HG02840 (cell line): ENCODE measurements around the gene TEX30.

Experiments
- ATAC-seq: cut with Tn5 transposase; IDR thresholded peaks from one replicate; pipeline ENCODE4 v1.9.1; 2021; ENCODE audit warnings: mild to moderate bottlenecking, moderate library complexity, moderate number of reproducible peaks; ENCODE audit not compliant: unreplicated experiment, low FRiP score

TEX30 gene

DNA sequence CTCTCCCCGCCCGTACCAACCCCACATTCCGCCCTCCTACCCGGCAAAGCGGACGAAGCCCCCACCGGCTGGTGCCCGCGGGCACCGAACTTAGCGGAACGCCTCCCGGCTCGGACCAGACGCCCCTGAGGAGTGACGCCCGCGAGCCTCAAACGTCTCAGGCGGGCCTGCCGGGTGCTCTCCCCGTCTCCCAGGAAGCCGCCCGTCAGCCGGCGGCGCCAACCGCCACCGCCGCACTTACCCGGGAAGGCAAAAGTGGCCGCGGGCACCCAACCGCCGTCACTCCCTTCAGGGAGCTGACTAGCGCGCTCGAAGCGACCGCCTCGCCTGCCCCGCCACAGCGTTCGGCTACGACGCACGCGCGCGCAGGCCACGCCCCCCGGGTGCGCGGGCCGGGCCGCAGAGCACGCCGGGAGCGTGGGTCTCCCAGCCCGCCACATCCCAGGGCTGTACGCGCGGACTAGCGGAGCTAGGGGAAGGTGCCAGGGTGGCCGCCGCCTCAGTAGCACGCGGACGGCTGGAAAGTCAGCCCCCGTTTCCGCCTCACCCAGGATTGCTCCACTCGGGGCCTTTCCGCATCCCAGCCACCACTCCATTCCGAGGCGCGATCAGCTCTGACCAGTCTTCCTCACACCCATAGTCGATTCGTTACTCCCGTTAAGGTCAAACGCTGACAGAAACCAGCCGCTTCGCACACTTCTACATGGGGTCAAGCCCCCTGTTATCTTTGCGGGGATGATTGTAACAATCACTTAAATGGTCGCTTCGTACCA is at the start of gene TEX30:
TSS of gene TEX30 (minus strand) at position 346 of the 773 bp plus-strand sequence. CDS start 3,760 bp downstream, outside the sequence.
- peak; percentile 92 for ATAC-seq

DNA sequence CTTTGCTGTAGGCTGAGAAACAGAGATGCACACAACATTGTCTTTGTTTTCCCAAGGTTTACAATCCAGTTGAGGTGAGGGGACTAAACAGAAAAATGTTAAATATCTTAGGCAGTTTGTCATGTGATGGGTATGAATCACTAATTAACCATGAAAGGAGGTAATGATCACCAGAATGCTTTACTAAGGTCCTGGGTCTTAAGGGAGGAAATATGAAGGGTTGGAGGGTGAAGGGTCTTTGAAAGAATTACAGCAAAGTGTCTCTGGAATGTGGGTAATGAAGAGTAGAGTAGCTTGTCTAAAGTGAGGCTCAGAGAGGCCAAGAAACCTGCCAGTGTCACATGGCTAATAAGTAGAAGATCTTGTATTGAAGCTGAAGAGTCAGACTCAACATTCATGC is 44.3 kb upstream of the TEX30 start:
- no peak for ATAC-seq

DNA sequence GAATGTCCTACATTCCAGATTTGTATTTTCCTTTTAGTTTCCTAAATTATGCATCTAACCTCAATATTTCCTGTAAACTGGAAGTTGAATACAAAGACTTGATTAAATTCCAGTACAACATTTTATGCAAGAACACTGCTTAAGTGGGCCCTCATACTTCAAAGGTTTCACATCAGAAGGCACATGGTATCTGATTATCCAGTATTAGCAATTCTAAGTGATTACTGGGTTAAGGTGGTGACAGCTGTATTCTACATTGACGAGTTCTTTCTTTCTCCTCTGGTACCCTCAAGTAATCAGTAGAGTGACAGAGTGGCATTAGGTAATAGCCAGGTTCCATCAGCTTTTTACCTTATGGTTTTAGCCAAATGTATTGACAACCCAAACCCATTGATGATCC is 43.7 kb upstream of the TEX30 start:
- no peak for ATAC-seq

DNA sequence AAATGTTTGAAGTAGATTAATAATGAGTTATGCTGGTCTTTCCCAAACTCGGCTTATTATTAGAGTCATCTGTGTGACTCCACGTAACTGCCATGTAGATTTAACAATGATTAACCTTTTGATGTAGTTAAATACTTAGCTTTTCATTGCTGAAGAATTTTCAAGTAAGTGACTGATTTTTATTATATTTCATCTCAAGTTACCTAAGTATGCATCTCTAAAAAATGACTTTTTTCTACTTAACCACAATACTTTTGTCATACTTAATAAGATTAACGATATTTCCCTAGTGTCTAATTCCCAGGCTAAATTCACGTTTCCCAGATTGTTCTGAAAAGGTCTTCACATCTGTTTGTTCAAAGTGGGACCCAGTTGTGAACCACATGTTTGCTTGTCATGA is 43.1 kb upstream of the TEX30 start:
- no peak for ATAC-seq

DNA sequence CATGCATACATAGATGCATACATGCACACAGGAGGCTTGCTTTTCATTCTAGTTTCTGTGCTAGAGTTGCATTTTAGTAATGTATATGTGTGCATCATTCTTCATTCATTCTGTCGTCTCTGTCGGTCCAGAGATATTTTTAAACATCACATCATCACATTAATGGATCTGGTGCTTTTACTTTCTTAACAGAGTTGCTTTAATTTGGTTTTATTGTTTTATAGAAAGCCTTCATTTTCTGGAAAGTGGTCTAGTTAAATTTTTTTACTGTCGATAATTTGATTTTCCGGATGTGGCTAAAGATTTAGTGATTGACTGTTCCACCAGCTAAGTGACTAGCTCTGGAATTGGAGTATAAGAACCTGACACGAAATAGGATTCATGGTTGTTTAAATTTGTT is 42.2 kb upstream of the TEX30 start:
- no peak for ATAC-seq

DNA sequence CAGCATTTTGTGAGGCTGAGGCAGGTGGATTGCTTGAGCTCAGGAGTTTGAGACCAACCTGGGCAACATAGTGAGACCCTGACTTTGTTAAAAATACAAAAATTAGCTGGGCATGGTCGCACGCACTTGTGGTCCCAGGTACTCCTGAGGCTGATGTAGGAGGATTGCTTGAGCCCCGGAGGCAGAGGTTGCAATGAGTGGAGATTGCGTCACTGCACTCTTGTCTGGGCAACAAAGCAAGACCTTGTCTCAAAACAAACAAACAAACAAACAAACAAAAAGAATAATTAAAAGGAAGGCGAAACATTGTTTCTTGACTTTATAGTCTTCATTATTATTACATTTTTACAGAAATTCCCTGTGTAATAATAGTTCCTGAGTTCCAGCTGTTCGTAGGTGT is 41.2 kb upstream of the TEX30 start:
- no peak for ATAC-seq

DNA sequence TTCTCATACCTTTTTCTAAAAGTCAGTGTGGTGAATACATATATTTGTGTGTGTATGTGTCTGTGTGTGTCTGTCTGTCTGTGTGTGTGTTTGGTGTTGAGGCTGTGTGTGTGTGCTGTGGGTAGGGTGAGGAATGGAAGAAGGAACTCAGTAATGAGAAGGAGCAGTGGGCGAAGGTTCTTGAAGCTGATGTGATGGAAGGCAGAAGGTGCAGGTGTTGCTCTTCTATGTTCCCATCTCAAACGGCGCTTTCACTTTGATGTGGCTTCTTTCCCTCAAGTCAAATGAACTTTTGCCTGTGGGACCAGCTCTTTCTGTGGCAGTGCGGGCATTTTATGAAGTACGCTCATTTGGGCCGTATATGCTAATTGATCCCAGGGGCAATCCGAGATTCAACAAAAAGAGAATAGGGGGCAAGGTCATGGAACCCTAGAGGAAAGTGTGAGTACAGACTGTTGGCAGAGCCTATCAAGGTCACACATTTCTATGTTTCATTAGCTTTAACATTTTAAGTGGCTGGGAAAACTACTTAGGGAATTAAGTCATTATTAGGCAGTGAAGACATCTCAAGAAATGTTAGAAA is 40.5 kb upstream of the TEX30 start:
- no peak for ATAC-seq

DNA sequence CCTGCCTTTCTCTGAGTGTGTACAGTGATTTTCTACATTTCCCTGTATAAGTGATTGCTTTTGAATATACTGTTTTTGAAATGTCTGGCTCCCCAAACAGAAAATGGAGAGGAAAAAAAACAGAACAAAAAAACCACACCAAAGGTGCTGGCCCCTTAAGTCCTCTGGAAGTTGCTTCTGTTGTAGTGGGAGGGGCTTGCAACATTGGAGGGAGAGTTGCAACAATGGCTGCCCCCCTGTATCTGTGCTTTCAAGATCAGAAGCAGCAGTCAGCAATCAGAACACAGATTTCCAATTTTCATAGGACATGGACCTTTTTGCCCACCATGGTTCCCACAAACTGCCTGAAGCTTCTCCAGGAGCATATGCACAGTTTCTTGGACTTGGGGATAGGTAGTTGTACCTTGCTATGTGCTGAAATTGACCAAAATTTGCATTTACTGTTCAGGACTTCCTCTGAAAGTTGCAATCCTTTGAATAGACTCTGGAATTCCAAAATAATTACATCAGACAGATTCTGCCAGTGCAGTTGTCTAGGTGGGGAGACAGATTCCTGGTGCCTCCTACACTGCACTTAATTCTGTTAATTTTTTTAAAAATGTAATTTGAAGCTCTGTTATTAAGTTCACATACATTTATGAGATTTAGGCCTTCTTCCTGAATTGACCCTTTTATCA is 39.2 kb upstream of the TEX30 start:
- ATAC-seq = no peak

DNA sequence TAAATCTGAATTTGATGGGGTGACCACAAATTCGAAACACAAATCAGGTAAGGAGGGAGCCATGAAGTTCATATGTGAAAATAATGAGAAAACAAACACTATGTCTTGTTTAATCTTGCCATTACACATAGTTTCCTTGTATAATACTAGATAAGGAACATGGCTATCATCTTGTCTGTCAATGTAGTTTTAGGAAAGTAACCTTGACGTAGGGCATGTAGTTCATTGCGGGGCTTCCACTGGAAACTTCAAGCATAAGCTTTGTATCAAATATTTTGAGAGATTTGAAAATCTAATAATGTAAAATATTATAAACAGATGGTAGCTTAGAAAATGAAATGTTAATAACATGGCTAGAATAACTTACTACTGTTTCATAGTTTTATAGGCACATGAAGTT is 34.1 kb upstream of the TEX30 start:
- ATAC-seq = no peak

DNA sequence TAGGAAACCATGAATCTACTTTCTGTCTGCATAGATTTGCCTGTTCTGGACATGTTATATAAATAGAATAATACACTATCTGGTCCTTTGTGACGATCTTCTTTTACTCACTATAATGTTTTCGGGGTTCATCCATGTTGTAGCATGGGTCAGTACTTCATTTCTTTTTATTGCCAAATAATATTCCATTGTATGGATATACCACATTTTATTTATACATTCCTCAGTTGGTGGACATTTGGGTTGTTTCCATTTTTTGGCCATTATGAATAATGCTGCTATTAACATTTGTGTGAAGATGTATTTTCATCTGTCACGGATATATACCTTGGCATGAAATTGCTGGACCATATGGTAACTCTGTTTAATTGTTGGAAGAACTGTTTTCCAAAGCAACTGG is 32.1 kb upstream of the TEX30 start:
- ATAC-seq = no peak

DNA sequence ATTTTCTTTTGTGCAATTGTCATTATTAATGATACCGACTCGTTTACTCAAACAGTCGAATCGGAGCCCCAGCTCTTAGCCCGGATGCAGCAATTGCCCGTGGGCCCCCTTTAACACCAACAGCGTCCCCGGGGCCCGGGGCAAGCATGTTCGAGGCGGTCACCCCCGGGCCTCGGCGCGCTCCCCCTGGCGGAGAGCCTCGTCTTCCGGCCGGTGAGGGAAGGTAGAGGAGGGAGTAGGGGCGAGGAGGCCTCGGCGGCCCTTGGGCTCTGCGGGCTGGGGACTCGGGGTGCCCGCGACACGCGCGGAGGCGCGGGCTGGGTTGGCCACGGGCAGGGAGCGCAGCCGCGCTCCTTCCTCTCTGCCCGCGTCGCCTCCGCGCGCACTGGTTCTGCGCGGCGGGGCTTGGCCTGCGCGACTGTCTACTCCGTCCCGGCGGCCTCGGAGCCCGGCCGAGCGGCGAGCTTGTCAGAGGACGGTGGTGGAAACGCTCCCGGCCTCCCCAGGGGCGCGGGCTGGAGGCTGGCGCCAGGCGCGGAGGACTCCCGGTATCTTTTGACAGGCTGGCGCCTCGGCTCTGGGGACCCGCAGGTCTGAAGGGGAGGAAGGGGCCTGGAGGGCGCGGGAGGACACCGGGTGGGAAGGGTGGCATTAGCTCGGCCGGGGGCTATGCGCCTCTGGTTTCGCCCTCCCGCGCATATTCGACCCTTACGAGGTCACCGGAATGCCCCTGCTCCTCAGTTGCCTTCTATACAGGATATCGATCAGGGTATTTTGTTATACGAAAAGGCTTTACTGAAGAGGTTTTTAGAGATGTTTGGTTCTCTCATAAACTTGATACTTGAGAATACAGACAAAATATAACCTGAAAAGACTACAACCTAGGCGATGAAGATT is 26.8 kb upstream of the TEX30 start:
- ATAC-seq = peak; percentile 75

DNA sequence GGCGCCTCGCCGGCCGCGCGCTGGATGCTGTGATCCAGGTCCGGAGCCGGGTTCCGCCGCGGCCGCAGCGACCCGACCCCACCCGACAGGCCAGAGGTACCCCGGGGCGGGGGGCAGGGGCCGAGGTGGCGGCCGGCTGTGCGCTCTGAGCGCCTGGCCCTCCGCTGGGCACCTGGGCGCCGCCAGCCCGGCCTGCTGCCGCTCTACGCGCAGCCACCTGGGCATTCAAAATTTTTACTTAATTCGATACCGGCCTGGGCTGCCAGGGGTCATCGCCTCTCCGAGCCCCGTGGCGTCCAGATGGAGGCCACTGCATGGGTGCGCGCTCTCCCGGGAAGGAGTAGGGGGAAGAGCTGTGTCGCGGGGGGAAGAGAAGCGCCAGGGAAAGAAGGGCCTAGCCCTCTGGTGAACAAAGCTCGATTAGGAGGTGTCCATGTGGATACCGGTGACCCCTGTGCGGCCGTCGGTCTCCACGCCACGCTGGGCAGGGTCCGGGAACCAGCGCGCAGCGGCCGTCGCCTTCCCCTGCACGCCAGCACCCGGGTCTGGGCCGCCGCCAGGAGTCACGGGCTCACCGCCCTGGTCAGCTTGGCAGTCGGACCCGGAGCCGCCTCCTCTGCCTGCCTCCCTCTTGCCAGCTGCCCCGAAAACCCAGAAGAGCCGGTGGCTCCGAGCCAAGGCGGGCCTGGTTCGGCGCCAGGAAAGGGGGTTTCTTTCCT is 26.0 kb upstream of the TEX30 start:
- peak; percentile 11 for ATAC-seq

DNA sequence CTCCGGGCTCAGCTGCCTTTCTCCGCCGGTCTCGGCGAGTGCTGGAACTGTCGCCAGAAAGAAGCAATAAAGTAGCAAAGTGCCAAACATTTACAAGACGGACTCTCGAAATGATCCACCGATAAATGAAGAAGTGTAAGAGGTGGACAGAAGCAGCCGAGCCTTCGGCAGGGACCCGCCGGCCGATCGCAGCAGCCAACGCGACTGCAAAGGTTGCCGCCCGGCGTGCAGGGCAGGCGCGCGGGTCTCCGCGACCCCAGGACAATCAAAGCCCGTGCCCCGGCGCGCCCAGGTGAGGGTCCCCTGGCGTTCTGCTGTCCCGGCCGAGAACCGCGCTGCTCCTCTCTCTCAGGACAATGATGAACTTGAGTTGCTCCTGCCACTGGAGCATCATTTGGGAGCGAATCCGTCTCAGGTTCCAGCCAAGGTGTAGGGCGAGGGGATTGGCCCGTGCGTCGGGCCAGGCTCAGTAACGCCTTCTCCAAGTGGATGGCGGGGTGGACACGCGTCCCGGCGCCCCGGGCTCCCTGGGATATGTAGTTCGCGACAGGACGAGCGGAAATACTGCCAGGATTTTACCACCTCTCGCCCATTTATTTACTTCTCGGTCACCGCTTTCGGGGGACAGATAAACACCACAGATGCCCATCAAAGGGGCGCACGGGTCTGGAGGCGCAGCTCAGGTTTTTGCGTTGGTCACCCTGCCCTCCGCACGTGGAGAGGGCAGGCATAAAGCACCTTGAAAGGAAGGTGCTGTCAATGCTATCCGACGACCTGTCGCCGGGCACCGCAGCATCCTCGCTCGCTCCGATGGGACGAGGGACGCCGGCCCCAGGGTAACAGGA is 25.2 kb upstream of the TEX30 start, which contains the start of the genes BIVM and POGLUT2:
TSS of gene BIVM (plus strand) at position 539 of the 845 bp plus-strand sequence. CDS start 8,149 bp downstream, outside the sequence.
TSS of gene POGLUT2 (minus strand) at position 396 of the 845 bp plus-strand sequence. CDS start at position 90, 306 bp downstream.
- peak; percentile 73 for ATAC-seq

DNA sequence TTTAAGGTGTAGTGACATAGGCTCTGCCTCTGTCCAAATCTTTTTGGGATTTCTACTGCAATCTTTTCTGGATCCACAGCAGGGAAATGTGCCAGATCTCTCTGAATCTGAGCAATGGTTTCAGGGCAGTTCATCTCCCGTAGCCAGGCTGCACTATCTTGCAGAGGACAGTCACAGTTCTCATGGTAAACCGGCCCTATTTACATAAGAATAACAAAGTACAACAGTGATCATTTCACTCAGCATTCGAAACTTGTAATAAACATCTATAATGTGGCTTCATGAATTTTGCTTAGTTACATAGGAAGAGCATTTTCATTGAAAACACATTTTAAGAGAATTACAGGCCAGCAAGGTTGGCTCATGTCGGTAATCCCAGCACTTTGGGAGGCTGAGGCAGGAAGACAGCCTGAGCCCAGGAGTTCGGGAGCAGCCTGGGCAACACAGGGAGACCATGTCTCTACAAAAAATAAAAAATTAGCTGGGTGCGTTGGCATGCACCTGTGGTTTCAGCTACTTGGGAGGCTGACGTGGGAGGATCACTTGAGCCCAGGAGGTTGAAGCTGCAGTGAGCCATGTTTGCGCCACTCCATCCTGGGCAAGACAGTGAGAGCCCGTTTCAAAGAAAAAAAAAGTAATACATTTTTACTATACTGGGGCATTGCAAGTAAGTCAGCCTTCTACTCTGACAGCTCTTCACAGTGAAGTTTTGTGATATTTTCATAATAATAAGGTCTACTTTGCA is 20.2 kb upstream of the TEX30 start:
- ATAC-seq = no peak

DNA sequence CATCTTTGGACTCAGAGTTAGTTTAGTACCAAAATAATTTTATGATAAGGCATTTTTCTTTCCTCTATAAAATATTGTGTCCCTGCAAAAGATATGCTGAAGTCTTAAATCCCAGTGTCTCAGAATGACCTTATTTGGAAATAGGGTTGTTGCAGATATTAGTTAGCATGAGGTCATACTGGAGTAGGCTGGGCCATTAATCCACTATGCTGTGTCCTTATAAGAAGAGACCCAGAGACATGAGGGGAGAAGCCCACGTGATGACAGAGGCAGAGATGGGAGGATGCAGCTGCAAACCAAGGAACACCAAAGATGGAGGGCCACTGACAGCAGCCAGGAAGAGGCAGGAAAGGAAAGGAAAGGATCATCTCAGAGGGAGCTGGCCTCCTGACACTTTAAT is 18.8 kb upstream of the TEX30 start:
- ATAC-seq = no peak

DNA sequence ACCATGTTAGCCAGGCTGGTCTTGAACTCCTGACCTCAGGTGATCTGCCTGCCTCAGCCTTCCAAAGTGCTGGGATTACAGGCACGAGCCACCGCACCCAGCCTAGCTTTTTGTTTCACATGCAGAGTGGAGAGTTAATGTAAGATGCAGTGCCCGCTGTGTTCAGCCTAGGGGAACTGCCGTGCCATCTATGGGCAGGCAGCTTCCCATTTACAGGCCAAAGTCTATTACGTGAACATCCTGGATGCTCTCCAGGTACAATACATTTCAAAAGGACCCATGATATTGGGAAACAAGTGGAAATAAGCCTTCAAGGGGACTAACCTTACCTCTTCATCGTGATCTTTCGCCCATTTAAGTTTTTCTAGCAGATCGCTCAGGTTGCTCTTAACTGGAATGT is 15.1 kb upstream of the TEX30 start:
- no peak for ATAC-seq

DNA sequence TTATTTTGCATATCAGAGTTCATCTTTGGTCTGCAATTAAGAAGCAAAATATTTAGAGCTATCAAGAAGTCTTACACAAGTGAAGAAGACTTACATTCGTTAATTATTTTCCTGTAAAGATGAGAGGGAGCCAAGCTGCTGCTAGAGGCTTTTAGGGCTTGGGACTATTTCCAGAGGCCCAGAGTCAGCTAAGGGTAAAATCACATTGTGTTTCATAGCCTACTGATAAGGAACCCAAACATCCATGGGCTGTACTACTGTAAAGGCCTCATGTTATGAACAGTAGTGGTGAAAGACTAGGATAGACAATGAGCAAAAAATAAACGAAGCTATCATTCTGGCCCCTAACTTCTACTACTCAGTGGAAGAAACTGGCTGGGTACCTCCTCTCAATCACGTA is 10.9 kb upstream of the TEX30 start:
- ATAC-seq = no peak

DNA sequence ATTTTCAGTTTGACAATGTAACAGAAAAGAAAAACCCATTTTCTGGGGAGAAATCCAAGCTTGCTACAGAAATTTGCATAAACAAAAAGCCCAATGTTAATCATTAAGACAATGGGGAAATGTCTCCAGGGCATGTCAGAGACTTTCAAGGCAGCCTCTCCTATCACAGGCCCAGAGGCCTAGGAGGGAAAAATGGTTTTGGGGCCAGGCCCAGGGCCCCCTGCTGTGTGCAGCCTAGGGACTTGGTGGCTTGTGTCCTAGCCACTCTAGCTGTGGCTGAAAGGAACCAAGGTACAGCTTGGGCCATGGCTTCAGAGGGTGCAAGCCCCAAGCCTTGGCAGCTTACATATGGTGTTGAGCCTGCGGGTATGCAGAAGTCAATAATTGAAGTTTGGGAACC is 8.0 kb upstream of the TEX30 start:
- no peak for ATAC-seq
